CD4-positive, alpha-beta T cell (primary cell): Measurements from ENCODE around the gene CRLF1. TPM values are rescaled to one million over a fixed set of nuclear protein-coding genes. Genes with fewer than 3 reads are reported as not detected.

Source experiments
- ATAC-seq: fragments of 200-7000 bp; cut with Tn5 transposase; one replicate; pipeline ENCODE4 v1.10.0; 2022; ENCODE audit warnings: mild to moderate bottlenecking; ENCODE audit not compliant: poor library complexity
- CTCF ChIA-PET: fragments of 350-600 bp; sonication (Branson Sonifier 250); formaldehyde crosslinking; loops from one replicate; lab custom pipeline; 2021; ENCODE audit warnings: antibody characterized with exemption, inconsistent platforms; lab: Charles Lee
- POLR2A ChIA-PET: fragments of 350-600 bp; sonication (Branson Sonifier 250); formaldehyde crosslinking; loops from one replicate; lab custom pipeline; 2021; ENCODE audit warnings: antibody characterized with exemption, inconsistent platforms; lab: Charles Lee
- DNase-seq, 14 experiments: peaks; one replicate each; pipeline ENCODE4 v3.0.0-alpha.2; 2013 to 2020; ENCODE audit warnings: mixed read lengths in 2 of 14
- H3K27ac ChIP-seq, 2 donors: one replicate each; pipeline versions ENCODE4 v1.5.1 to v1.7.0; 2013; ENCODE audit warnings: low read length in 2 of 2, low read depth in 1 of 2, mild to moderate bottlenecking in 1 of 2
- H3K27me3 ChIP-seq, 2 experiments: 1 replicate in 1 of 2; 2 replicates in 1 of 2; pipeline versions ENCODE4 v1.6.1 to v1.7.0; 2013; ENCODE audit warnings: low read length in 2 of 2, control low read depth in 1 of 2, mild to moderate bottlenecking in 1 of 2, moderate library complexity in 1 of 2; ENCODE audit not compliant: insufficient read depth in 2 of 2, control insufficient read depth in 1 of 2
- H3K36me3 ChIP-seq: one replicate; pipeline ENCODE4 v1.6.1; 2013; ENCODE audit warnings: low read length, control low read depth; ENCODE audit not compliant: insufficient read depth
- H3K4me1 ChIP-seq: one replicate; pipeline ENCODE4 v1.6.1; 2013; ENCODE audit warnings: low read length, control low read depth; ENCODE audit not compliant: insufficient read depth
- H3K4me3 ChIP-seq: one replicate; pipeline ENCODE4 v1.5.1; 2013; ENCODE audit warnings: mild to moderate bottlenecking, low read length, moderate library complexity
- H3K9me3 ChIP-seq, 2 experiments: 1 replicate in 1 of 2; 2 replicates in 1 of 2; pipeline versions ENCODE4 v1.6.1 to v1.7.0; 2013; ENCODE audit warnings: low read length in 2 of 2, mild to moderate bottlenecking in 2 of 2, control low read depth in 1 of 2, moderate library complexity in 1 of 2; ENCODE audit not compliant: control insufficient read depth in 1 of 2, insufficient read depth in 1 of 2
- H3K27ac Mint-ChIP-seq: one replicate; pipeline ENCODE4 v1.8.0; 2020; ENCODE audit warnings: mixed read lengths
- H3K27me3 Mint-ChIP-seq: one replicate; pipeline ENCODE4 v1.8.0; 2021; ENCODE audit warnings: mixed read lengths
- H3K36me3 Mint-ChIP-seq: one replicate; pipeline ENCODE4 v1.8.0; 2021; ENCODE audit warnings: low read depth, mixed read lengths
- H3K4me1 Mint-ChIP-seq: one replicate; pipeline ENCODE4 v1.8.0; 2021; ENCODE audit warnings: low read depth, mixed read lengths
- H3K4me3 Mint-ChIP-seq: one replicate; pipeline ENCODE4 v1.8.0; 2020; ENCODE audit warnings: mild to moderate bottlenecking, mixed read lengths
- H3K9me3 Mint-ChIP-seq: one replicate; pipeline ENCODE4 v1.8.0; 2020; ENCODE audit warnings: mixed read lengths
- CTCF ChIP-seq: fragments of 200-600 bp; IDR thresholded peaks from one replicate; pipeline ENCODE4 v1.8.0; 2022; ENCODE audit warnings: antibody characterized with exemption, mild to moderate bottlenecking
- intact Hi-C, 2 experiments: fragments of 100-400 bp; cut with DNase I in 1 of 2; cut with micrococcal nuclease in 1 of 2; formaldehyde crosslinking; loops; one replicate each; pipeline versions ENCODE4 v1.15.1 to v1.9.0; 2023 to 2025; cut with DNase I, micrococcal nuclease
- total RNA-seq, 174 experiments: library from RNA in 2 of 174; stranded (reverse) in 2 of 174; gene quantifications; one replicate each; pipeline ENCODE4 v1.2.3 and lab custom pipeline; 2021 to 2026

The CRLF1 gene
- total RNA-seq, 2 experiments from 2014 or later: not detected

GRCh38 chr19:18639706-18640243 is 33.2 kb upstream of the CRLF1 start:
- Mint-ChIP-seq H3K27me3 (no peaks in the 10 kb centered on the region), H3K36me3 (no peaks in the 10 kb centered on the region), H3K9me3 (no peaks in the 10 kb centered on the region), H3K4me3 (peak overlapping the region; percentile 17), H3K27ac (no peak overlapping the region), H3K4me1 (peaks cover 42% of the 10 kb centered on the region)
- H3K36me3 ChIP-seq: no peaks in the 10 kb centered on the region
- intact Hi-C loops: loop anchor here in 1 of 2 experiments (5.0 kb wide), 3 partner anchors 63 to 498 kb away; partner anchors contain the start of genes TMEM161A and UPF1
- no peak overlapping the region for H3K4me3 ChIP-seq
- H3K27me3 ChIP-seq: no peaks in the 10 kb centered on the region
- H3K4me1 ChIP-seq: peaks cover 35% of the 10 kb centered on the region
- no peak for ATAC-seq
- no peak overlapping the region for H3K27ac ChIP-seq
- no peaks in the 10 kb centered on the region for H3K9me3 ChIP-seq
- DNase-seq: no peak
- POLR2A ChIA-PET: interaction anchor here (0.9 kb wide), 1 partner anchor 95 kb away, joined by 3 read pairs; no protein-coding TSS in a partner anchor
- TF ChIP-seq CTCF: no peak
- CTCF ChIA-PET: interaction anchor here (0.8 kb wide), 1 partner anchor 189 kb away, joined by 4 read pairs; no protein-coding TSS in a partner anchor

- no peaks in the 10 kb centered on the region for H3K36me3 Mint-ChIP-seq
- intact Hi-C loops: loop anchor here (1.0 to 5.0 kb wide), 6 partner anchors 43 to 499 kb away; partner anchors contain the start of genes REX1BD (in 1 of the 2), TMEM161A (in 1 of the 2), UBA52 (in 1 of the 2) and UPF1 (in 1 of the 2)
- H3K27ac ChIP-seq: peak overlapping the region; percentile 72 to 84
- peak in 1 of 14 experiments; percentile 24 for DNase-seq
- ChIA-PET POLR2A (interaction anchor here (1.0 kb wide), 1 partner anchor 49 kb away, joined by 4 read pairs; the partner anchor contains the start of gene REX1BD), CTCF (no interaction called here)
- H3K27ac Mint-ChIP-seq: peak overlapping the region; percentile 83
- H3K9me3 Mint-ChIP-seq: no peaks in the 10 kb centered on the region
- peak overlapping the region; percentile 91 for H3K4me3 Mint-ChIP-seq
- no peaks in the 10 kb centered on the region for H3K27me3 Mint-ChIP-seq
- no peaks in the 10 kb centered on the region for H3K27me3 ChIP-seq
- peaks cover 34% of the 10 kb centered on the region for H3K4me1 ChIP-seq
- H3K4me1 Mint-ChIP-seq: peaks cover 35% of the 10 kb centered on the region
- H3K36me3 ChIP-seq: no peaks in the 10 kb centered on the region
- TF ChIP-seq CTCF: no peak
- no peak for ATAC-seq
- H3K9me3 ChIP-seq: no peaks in the 10 kb centered on the region
- peak overlapping the region; percentile 81 for H3K4me3 ChIP-seq
Observed at GRCh38 chr19:18637673-18638630, 31.4 kb upstream of the CRLF1 start.

GRCh38 chr19:18636969-18637629 is 30.5 kb upstream of the CRLF1 start, which contains the start of gene KLHL26:
TSS of gene KLHL26 (plus strand) at chr19:18637028. CDS start at chr19:18637055, 27 bp downstream.
- TF ChIP-seq CTCF: no peak
- ChIA-PET POLR2A (no interaction called here), CTCF (no interaction called here)
- intact Hi-C loops: loop anchor here (1.0 to 5.0 kb wide), 9 partner anchors 43 to 500 kb away; partner anchors contain the start of genes COPE (in 1 of the 2), DDX49 (in 1 of the 2), ELL (in 1 of the 2) and REX1BD (in 1 of the 2)
- Histone ChIP-seq H3K4me3 (peak within 1 kb of the TSS; percentile 81), H3K27me3 (no peaks in the 10 kb centered on the region), H3K27ac (peak within 1 kb of the TSS; percentile 72 to 84), H3K4me1 (peaks cover 34% of the 10 kb centered on the region), H3K36me3 (no peaks in the 10 kb centered on the region), H3K9me3 (no peaks in the 10 kb centered on the region)
- no peaks in the 10 kb centered on the region for H3K27me3 Mint-ChIP-seq
- no peaks in the 10 kb centered on the region for H3K36me3 Mint-ChIP-seq
- H3K4me1 Mint-ChIP-seq: peaks cover 35% of the 10 kb centered on the region
- no peaks in the 10 kb centered on the region for H3K9me3 Mint-ChIP-seq
- peak within 1 kb of the TSS; percentile 83 for H3K27ac Mint-ChIP-seq
- ATAC-seq: no peak
- peak within 1 kb of the TSS; percentile 91 for H3K4me3 Mint-ChIP-seq
- DNase-seq: peak in 3 of 14 experiments; percentile 17 to 39 (median 23)
